WTC11 (cell line): Measurements from ENCODE around the gene RAD9A. TPM values are rescaled to one million over a fixed set of nuclear protein-coding genes. Genes with fewer than 3 reads are reported as not detected.

Experiments used
- AFF4 ChIP-seq: sonication (generic); formaldehyde crosslinking; IDR thresholded peaks from 2 replicates; pipeline ENCODE4 v1.8.1; 2023; ENCODE audit warnings: mild to moderate bottlenecking, missing genetic modification reagents, borderline replicate concordance
- CBFB ChIP-seq: sonication (generic); formaldehyde crosslinking; IDR thresholded peaks from 2 replicates; pipeline ENCODE4 v1.8.1; 2022; ENCODE audit warnings: mild to moderate bottlenecking, low read depth, missing genetic modification reagents
- ERG ChIP-seq: fragments of 250-450 bp; sonication (Bioruptor Pico); IDR thresholded peaks from 2 replicates; pipeline ENCODE4 v1.8.0; 2021; ENCODE audit warnings: mild to moderate bottlenecking
- ETV6 ChIP-seq: sonication (generic); formaldehyde crosslinking; IDR thresholded peaks from 2 replicates; pipeline ENCODE4 v1.8.1; 2022; ENCODE audit warnings: mild to moderate bottlenecking, missing genetic modification reagents
- FOXK1 ChIP-seq: sonication (generic); formaldehyde crosslinking; IDR thresholded peaks from 2 replicates; pipeline ENCODE4 v1.8.0; 2022; ENCODE audit warnings: mild to moderate bottlenecking, moderate library complexity, missing genetic modification reagents
- GRHL2 ChIP-seq: fragments of 250-450 bp; sonication (Bioruptor Pico); IDR thresholded peaks from 2 replicates; pipeline ENCODE4 v1.8.0; 2022; ENCODE audit warnings: mild to moderate bottlenecking, moderate library complexity; ENCODE audit not compliant: insufficient replicate concordance, severe bottlenecking
- JUN ChIP-seq: sonication (generic); formaldehyde crosslinking; IDR thresholded peaks from 2 replicates; pipeline ENCODE4 v1.8.0; 2023; ENCODE audit warnings: mild to moderate bottlenecking, missing genetic modification reagents
- PREB ChIP-seq: sonication (generic); formaldehyde crosslinking; IDR thresholded peaks from 2 replicates; pipeline ENCODE4 v1.8.1; 2022; ENCODE audit warnings: mild to moderate bottlenecking, missing genetic modification reagents, moderate library complexity, borderline replicate concordance
- PRRX2 ChIP-seq: fragments of 250-450 bp; sonication (Bioruptor Pico); IDR thresholded peaks from 2 replicates; pipeline ENCODE4 v1.8.0; 2021; ENCODE audit warnings: mild to moderate bottlenecking
- TEAD4 ChIP-seq: sonication (generic); formaldehyde crosslinking; IDR thresholded peaks from 2 replicates; pipeline ENCODE4 v1.8.0; 2022; ENCODE audit warnings: mild to moderate bottlenecking, missing genetic modification reagents
- USF2 ChIP-seq: sonication (generic); formaldehyde crosslinking; IDR thresholded peaks from 2 replicates; pipeline ENCODE4 v1.8.1; 2023; ENCODE audit warnings: mild to moderate bottlenecking, missing genetic modification reagents, moderate library complexity
- ZNF232 ChIP-seq: sonication (generic); formaldehyde crosslinking; IDR thresholded peaks from 2 replicates; pipeline ENCODE4 v1.8.0; 2022; ENCODE audit warnings: mild to moderate bottlenecking, missing genetic modification reagents
- ZNF317 ChIP-seq: sonication (generic); formaldehyde crosslinking; IDR thresholded peaks from 2 replicates; pipeline ENCODE4 v1.8.1; 2023; ENCODE audit warnings: low read depth, mild to moderate bottlenecking, moderate library complexity, missing genetic modification reagents, borderline replicate concordance
- ZNF396 ChIP-seq: fragments of 250-450 bp; sonication (Bioruptor Pico); IDR thresholded peaks from 2 replicates; pipeline ENCODE4 v1.8.0; 2021; ENCODE audit warnings: mild to moderate bottlenecking, moderate library complexity, borderline replicate concordance
- ZNF423 ChIP-seq: fragments of 250-450 bp; sonication (Bioruptor Pico); IDR thresholded peaks from 2 replicates; pipeline ENCODE4 v2.1.2; 2022; ENCODE audit warnings: mild to moderate bottlenecking, moderate library complexity
- total RNA-seq: library from RNA; stranded (reverse); gene quantifications from 3 replicates; pipeline ENCODE4 v1.2.3, GENCODE V29; 2021
- TF ChIP-seq, protein P1 (sequence below): fragments of 250-450 bp; sonication (Bioruptor Pico); conservative IDR thresholded peaks from 2 replicates; pipeline ENCODE4 v1.9.0; 2021; ENCODE audit warnings: mild to moderate bottlenecking
- TF ChIP-seq, protein P2 (sequence below): sonication (generic); formaldehyde crosslinking; IDR thresholded peaks from 2 replicates; pipeline ENCODE4 v1.8.1; 2023; ENCODE audit warnings: mild to moderate bottlenecking, missing genetic modification reagents
- TF ChIP-seq, protein P3 (sequence below): sonication (generic); formaldehyde crosslinking; IDR thresholded peaks from 2 replicates; pipeline ENCODE4 v1.8.0; 2022; ENCODE audit warnings: mild to moderate bottlenecking, missing genetic modification reagents
- TF ChIP-seq, protein P4 (sequence below): sonication (generic); formaldehyde crosslinking; IDR thresholded peaks from 2 replicates; pipeline ENCODE4 v1.8.1; 2023; ENCODE audit warnings: mild to moderate bottlenecking, missing genetic modification reagents
- TF ChIP-seq, protein P5 (sequence below): sonication (generic); formaldehyde crosslinking; IDR thresholded peaks from 2 replicates; pipeline ENCODE4 v1.8.1; 2022; ENCODE audit warnings: mild to moderate bottlenecking, moderate library complexity, missing genetic modification reagents

Gene RAD9A
- total RNA-seq, 1 experiment from 2014 or later, result 45.5 TPM

- TF ChIP-seq, protein P1, sequence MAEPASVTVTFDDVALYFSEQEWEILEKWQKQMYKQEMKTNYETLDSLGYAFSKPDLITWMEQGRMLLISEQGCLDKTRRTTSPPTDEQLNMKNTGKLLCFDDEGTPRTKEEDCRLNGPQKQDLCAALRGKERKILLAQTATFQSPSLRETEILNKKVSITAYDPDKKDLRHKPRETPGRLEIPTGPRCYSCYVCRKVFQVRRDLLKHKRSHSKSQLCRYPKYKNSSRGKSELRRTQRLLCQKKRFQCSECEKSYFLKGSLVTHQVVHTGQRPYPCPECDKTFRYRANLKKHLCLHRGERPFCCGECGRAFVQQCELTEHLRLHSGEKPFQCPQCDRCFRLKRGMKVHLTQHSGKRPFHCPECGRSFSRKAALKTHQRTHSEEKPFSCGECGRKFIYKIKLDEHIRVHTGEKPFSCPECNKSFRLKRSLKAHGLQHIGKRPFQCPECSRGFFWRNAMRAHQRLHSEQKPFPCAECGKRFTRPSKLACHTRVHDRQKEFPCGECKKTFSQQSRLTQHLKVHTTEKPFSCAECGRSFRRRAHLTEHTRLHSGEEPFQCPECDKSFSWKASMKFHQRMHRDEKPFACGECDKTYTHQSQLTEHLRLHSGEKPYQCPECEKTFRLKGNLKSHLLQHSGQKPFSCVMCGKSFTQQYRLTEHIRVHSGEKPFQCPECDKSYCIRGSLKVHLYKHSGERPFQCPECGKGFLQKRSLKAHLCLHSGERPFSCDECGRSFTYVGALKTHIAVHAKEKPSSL (CRISPR knock-in tag), result no peak
- TF ChIP-seq CBFB (no peak), ZNF232 (CRISPR knock-in tag) (peak; percentile 78; the same call in 1 of the 2 replicates), ETV6 (0 out of 2 replicates have a peak, but pooled peaks have one; percentile 74), ZNF423 (CRISPR knock-in tag) (0 out of 2 replicates have a peak, but pooled peaks have one; percentile 2), ZNF317 (CRISPR knock-in tag) (0 out of 2 replicates have a peak, but pooled peaks have one; percentile 32), USF2 (CRISPR knock-in tag) (peak; percentile 100), GRHL2 (CRISPR knock-in tag) (no peak), PRRX2 (CRISPR knock-in tag) (no peak), ERG (CRISPR knock-in tag) (no peak), ZNF396 (no peak), PREB (CRISPR knock-in tag) (0 out of 2 replicates have a peak, but pooled peaks have one; percentile 56), FOXK1 (CRISPR knock-in tag) (peak; percentile 97), AFF4 (CRISPR knock-in tag) (0 out of 2 replicates have a peak, but pooled peaks have one; percentile 59), TEAD4 (CRISPR knock-in tag) (0 out of 2 replicates have a peak, but pooled peaks have one; percentile 50), JUN (CRISPR knock-in tag) (peak; percentile 81)
- TF ChIP-seq, protein P2, sequence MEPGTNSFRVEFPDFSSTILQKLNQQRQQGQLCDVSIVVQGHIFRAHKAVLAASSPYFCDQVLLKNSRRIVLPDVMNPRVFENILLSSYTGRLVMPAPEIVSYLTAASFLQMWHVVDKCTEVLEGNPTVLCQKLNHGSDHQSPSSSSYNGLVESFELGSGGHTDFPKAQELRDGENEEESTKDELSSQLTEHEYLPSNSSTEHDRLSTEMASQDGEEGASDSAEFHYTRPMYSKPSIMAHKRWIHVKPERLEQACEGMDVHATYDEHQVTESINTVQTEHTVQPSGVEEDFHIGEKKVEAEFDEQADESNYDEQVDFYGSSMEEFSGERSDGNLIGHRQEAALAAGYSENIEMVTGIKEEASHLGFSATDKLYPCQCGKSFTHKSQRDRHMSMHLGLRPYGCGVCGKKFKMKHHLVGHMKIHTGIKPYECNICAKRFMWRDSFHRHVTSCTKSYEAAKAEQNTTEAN (CRISPR knock-in tag), result no peak
- TF ChIP-seq, protein P3, sequence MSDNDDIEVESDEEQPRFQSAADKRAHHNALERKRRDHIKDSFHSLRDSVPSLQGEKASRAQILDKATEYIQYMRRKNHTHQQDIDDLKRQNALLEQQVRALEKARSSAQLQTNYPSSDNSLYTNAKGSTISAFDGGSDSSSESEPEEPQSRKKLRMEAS (CRISPR knock-in tag), result peak; percentile 98
- TF ChIP-seq, protein P4, sequence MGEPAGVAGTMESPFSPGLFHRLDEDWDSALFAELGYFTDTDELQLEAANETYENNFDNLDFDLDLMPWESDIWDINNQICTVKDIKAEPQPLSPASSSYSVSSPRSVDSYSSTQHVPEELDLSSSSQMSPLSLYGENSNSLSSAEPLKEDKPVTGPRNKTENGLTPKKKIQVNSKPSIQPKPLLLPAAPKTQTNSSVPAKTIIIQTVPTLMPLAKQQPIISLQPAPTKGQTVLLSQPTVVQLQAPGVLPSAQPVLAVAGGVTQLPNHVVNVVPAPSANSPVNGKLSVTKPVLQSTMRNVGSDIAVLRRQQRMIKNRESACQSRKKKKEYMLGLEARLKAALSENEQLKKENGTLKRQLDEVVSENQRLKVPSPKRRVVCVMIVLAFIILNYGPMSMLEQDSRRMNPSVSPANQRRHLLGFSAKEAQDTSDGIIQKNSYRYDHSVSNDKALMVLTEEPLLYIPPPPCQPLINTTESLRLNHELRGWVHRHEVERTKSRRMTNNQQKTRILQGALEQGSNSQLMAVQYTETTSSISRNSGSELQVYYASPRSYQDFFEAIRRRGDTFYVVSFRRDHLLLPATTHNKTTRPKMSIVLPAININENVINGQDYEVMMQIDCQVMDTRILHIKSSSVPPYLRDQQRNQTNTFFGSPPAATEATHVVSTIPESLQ, result no peak
- TF ChIP-seq, protein P5, sequence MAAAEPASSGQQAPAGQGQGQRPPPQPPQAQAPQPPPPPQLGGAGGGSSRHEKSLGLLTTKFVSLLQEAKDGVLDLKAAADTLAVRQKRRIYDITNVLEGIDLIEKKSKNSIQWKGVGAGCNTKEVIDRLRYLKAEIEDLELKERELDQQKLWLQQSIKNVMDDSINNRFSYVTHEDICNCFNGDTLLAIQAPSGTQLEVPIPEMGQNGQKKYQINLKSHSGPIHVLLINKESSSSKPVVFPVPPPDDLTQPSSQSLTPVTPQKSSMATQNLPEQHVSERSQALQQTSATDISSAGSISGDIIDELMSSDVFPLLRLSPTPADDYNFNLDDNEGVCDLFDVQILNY, result peak; percentile 98
Measured at GRCh38 chr11:67391304-67392182, at the start of gene RAD9A (continued).
